Heart left ventricle (tissue), 13 donors: Measurements from ENCODE around the gene F12.

Source experiments
- CTCF ChIP-seq, 12 donors: fragments of 200-600 bp; sonication (generic) in 4 of 12; IDR thresholded peaks; one replicate each; pipeline versions ENCODE4 v1.5.0 to v1.8.0; 2018 to 2022; ENCODE audit warnings: antibody characterized with exemption in 12 of 12, mild to moderate bottlenecking in 5 of 12
- POLR2A ChIP-seq, 2 donors: fragments of 450-650 bp; IDR thresholded peaks; one replicate each; pipeline ENCODE4 v1.6.1; 2017; ENCODE audit warnings: antibody characterized with exemption in 2 of 2, mild to moderate bottlenecking in 2 of 2, moderate library complexity in 2 of 2
- donor health status: ischemic (EF 13 %, LVEDD 7.1; RV severe dilation, severe dysfunction).
- donor health status: DM: no; HTN: yes; CAD: no.
- donor health status: DM: no; HTN: no; CAD: no.
- donor health status: ischemic (EF 25% LVEDD 6.9; RV normal size, moderate dysfunction).
- donor health status: ischemic (EF 25% LVEDD 5.7; RV mildly dilated, moderate dysfunction).
- donor health status: ischemic (EF 35%, LVEDD 5.7; RV mildly dilated, moderate dysfunction).
- donor health status: nonischemic (EF 11% LVEDD 7.7; RV severe dilation, severe dysfunction).
- donor health status: DM: yes; HTN: yes; CAD: no.
- donor health status: PGD.
- donor health status: ischemic (EF 29% LVEDD 5.4; RV normal size, mild dysfunction).
- donor health status: nonischemic (EF 23%, LVEDD 6.1; RV moderate dilation, normal function).

- TF ChIP-seq CTCF (IDR thresholded peaks at IDR 0.05) (peak in 4 of 12 donors; percentile 8 to 21 (median 16)), POLR2A (IDR thresholded peaks at IDR 0.05) (no peak)
These were observed 37.1 kb upstream of the F12 start, which contains the start of gene PRR7 for GRCh38 chr5:177446200-177447065.
